Measurements from ENCODE around the gene ASAP3. TPM values are rescaled to one million over a fixed set of nuclear protein-coding genes. Genes with fewer than 3 reads are reported as not detected.
A peak's percentile ranks its signal among the peaks of the same experiment; 100 is the strongest.

The ASAP3 gene
- total RNA-seq, 4 donors from 2014 or later: 69.3 to 75.7 (median 73.6) TPM

DNA sequence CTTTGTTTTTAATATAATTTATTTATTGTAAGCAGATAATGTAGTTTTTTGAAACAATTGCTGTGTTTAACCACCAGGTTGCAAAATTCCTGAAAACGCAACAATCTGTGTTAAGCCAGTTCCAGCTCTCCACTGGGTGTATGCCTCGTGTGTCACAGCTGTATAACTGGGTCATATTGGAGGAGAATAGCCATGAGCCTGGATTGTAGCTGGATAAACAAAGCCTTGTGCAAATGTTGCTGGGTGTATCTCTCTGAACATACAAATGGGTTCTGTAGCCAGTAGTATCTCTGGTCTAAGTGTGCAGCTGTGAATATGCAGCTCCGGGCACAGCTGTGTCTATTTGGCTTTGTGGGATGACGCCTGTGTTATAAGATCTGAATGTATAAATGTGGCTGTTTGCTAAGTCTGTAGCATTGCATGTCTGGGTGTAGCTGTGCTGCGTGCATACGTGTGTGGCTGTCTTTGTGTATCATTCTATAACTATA lies 62.2 kb downstream of the ASAP3 start:
- H3K36me3 ChIP-seq: peaks cover 0 to 3% of the 10 kb centered on the region in 2 donors
- H3K9me3 ChIP-seq: no peaks in the 10 kb centered on the region
- no peaks in the 10 kb centered on the region for H3K27me3 ChIP-seq
- intact Hi-C loops (cut with DNase I): loop anchor here (10.0 kb wide), 1 partner anchor 113 kb away; the partner anchor contains the start of gene E2F2
- H3K27ac ChIP-seq: peak overlapping the region; percentile 25 to 90 (median 63)
- 57 to 62% methylated on average over 6 of the region's 6 CpGs for WGBS, 2 donors
- no peak for TF ChIP-seq POLR2A (IDR thresholded peaks at IDR 0.05)
- TF ChIP-seq, protein P1, sequence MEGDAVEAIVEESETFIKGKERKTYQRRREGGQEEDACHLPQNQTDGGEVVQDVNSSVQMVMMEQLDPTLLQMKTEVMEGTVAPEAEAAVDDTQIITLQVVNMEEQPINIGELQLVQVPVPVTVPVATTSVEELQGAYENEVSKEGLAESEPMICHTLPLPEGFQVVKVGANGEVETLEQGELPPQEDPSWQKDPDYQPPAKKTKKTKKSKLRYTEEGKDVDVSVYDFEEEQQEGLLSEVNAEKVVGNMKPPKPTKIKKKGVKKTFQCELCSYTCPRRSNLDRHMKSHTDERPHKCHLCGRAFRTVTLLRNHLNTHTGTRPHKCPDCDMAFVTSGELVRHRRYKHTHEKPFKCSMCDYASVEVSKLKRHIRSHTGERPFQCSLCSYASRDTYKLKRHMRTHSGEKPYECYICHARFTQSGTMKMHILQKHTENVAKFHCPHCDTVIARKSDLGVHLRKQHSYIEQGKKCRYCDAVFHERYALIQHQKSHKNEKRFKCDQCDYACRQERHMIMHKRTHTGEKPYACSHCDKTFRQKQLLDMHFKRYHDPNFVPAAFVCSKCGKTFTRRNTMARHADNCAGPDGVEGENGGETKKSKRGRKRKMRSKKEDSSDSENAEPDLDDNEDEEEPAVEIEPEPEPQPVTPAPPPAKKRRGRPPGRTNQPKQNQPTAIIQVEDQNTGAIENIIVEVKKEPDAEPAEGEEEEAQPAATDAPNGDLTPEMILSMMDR (IDR thresholded peaks at IDR 0.05): peak in 2 of 6 experiments; percentile 4 to 24
- H3K4me1 ChIP-seq: peaks cover 24 to 29% of the 10 kb centered on the region in 2 donors
- DNase-seq: no peak
- H3K4me3 ChIP-seq (replicated peaks in 1 of 3): no peak overlapping the region

DNA sequence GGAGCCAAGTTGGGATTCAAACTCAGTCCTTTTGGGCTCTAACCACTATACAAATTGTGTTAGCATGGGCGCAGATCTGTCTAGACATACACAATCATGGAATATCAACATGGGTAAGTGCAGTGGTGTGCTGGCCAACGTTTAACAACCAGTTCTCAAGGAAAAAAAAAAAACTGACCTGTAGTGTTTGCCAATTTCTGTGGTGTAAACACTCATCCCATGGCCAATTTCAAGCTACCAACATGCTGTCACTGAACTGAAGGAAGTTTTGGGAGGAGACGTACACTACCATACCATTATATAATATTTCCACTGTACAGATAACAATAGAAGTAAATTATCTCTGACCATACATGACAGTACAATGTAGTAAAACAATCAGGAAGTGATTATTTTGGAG lies 62.6 kb downstream of the ASAP3 start:
- DNase-seq: no peak
- Histone ChIP-seq H3K27me3 (no peaks in the 10 kb centered on the region), H3K36me3 (peaks cover 0 to 8% of the 10 kb centered on the region in 2 donors), H3K4me1 (peaks cover 24 to 29% of the 10 kb centered on the region in 2 donors), H3K9me3 (no peaks in the 10 kb centered on the region), H3K4me3 (replicated peaks in 1 of 3) (no peak overlapping the region), H3K27ac (peak overlapping the region in 1 of 3 donors; percentile 90)
- 72 to 74% methylated on average over 3 of the region's 3 CpGs for WGBS, 2 donors
- TF ChIP-seq, protein P1 (IDR thresholded peaks at IDR 0.05): no peak
- TF ChIP-seq POLR2A (IDR thresholded peaks at IDR 0.05): no peak
- intact Hi-C loops (cut with DNase I): loop anchor here (10.0 kb wide), 1 partner anchor 113 kb away; the partner anchor contains the start of gene E2F2

DNA sequence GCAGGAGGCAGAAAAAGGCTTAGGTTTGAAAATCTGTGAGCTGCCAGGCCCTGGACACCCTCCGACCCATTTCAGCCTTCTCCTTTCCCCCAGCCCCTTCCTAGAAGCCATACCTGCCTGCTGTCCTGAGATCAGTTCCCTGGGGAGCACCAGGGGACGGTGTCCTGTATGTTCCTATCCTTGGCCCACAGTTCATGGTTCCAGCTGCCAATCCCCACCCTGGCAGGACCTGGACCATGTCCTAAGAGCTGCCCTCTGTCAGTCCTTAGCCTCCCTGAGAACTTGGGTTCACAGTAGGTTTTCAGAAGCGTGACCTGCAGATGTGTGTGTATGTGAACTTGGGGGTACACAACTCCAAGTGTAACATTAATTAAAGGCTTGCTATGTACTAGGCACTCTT lies 63.2 kb downstream of the ASAP3 start:
- DNase-seq: no peak
- intact Hi-C loops (cut with DNase I): loop anchor here (10.0 kb wide), 1 partner anchor 114 kb away; the partner anchor contains the start of gene E2F2
- TF ChIP-seq POLR2A (IDR thresholded peaks at IDR 0.05): no peak
- TF ChIP-seq, protein P1 (IDR thresholded peaks at IDR 0.05): no peak
- Histone ChIP-seq H3K27ac (no peak overlapping the region), H3K9me3 (no peaks in the 10 kb centered on the region), H3K4me3 (replicated peaks in 1 of 3) (no peak overlapping the region), H3K4me1 (peaks cover 24 to 29% of the 10 kb centered on the region in 2 donors), H3K27me3 (no peaks in the 10 kb centered on the region), H3K36me3 (peaks cover 0 to 8% of the 10 kb centered on the region in 2 donors)
- WGBS, 2 donors: 98 to 100% methylated on average over 3 of the region's 3 CpGs

DNA sequence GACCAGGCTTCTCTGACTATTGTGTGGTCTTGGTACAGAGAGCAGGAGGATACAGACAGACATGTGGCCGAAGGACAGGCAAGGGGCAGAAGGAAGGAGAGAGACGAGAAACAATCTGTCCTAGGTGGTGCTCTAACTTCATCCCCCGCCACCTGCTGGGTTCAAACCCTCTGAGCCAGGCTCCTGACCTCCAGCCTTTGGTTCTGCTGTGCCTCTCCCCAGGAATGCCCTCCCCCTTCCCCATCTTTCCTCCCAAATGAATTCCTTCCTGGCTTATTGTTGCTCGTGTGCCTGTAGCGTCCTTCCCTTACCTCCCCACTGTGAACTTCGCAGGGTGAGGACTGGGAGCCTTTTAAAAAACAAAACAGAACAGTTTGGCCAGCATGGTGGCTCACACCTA lies 64.8 kb downstream of the ASAP3 start:
- Histone ChIP-seq H3K27me3 (no peaks in the 10 kb centered on the region), H3K36me3 (peaks cover 0 to 8% of the 10 kb centered on the region in 2 donors), H3K9me3 (no peaks in the 10 kb centered on the region), H3K27ac (peak overlapping the region in 1 of 3 donors; percentile 16), H3K4me3 (replicated peaks in 1 of 3) (no peak overlapping the region), H3K4me1 (peaks cover 21 to 26% of the 10 kb centered on the region in 2 donors)
- TF ChIP-seq, protein P1 (IDR thresholded peaks at IDR 0.05): no peak
- TF ChIP-seq POLR2A (IDR thresholded peaks at IDR 0.05): no peak
- intact Hi-C loops (cut with DNase I): no loop called here
- DNase-seq: no peak
- WGBS, 2 donors: 80 to 89% methylated on average over 6 of the region's 6 CpGs

DNA sequence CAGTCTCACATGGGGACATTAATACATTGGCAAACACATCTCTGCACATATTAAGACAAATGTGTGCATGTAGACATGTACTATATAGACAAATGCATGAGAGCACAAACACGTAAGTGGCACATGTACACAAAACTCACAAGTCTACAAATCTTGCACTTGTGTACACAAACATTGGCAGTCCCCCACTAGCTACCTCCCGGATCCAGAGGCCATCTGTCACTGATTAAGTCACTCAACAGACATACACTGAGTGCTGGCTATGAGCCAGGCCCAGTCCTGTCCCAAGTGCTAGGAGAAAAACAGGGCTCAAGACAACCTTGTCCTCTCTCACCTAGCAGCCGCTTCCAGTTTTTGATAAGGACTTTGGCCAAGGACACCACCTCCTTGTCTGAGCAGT lies 66.4 kb downstream of the ASAP3 start:
- intact Hi-C loops (cut with DNase I): no loop called here
- Histone ChIP-seq H3K4me1 (peaks cover 9 to 14% of the 10 kb centered on the region in 2 donors), H3K27ac (no peak overlapping the region), H3K4me3 (replicated peaks in 1 of 3) (no peak overlapping the region), H3K9me3 (no peaks in the 10 kb centered on the region), H3K27me3 (no peaks in the 10 kb centered on the region), H3K36me3 (peaks cover 0 to 8% of the 10 kb centered on the region in 2 donors)
- WGBS, 2 donors: 66 to 76% methylated on average over 2 to 3 of the region's 3 CpGs
- peak; percentile 39 to 43 for DNase-seq
- TF ChIP-seq, protein P1 (IDR thresholded peaks at IDR 0.05): no peak
- no peak for TF ChIP-seq POLR2A (IDR thresholded peaks at IDR 0.05)

Measured in thyroid gland (tissue), 4 donors.